HG02973 (cell line): ENCODE measurements around the gene RAVER1.
"Not testable (repeated sequence)": the region's sequence is repeated elsewhere in the genome, so short reads cannot be mapped to it uniquely, and the experiment has no call there.

Experiments used
- ATAC-seq: cut with Tn5 transposase; IDR thresholded peaks from one replicate; pipeline ENCODE4 v1.9.1; 2021; ENCODE audit warnings: moderate library complexity; ENCODE audit not compliant: unreplicated experiment

RAVER1 gene

DNA sequence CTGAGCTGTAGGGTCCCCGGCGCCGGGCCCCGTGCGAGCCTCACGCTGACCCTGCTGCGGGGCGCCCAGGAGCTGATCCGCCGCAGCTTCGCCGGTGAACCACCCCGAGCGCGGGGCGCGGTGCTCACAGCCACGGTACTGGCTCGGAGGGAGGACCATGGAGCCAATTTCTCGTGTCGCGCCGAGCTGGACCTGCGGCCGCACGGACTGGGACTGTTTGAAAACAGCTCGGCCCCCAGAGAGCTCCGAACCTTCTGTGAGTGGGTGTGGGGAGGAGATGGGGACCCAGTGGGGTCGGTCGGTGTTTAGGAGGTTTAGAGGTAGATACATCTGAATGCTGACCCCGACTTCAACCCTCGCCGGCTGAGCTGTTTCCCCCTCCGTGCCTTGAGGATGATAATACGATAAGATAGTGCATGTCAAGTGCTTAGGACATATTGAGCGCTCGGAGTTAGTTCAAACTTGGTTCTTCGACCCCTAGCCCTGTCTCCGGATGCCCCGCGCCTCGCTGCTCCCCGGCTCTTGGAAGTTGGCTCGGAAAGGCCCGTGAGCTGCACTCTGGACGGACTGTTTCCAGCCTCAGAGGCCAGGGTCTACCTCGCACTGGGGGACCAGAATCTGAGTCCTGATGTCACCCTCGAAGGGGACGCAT lies 41.6 kb downstream of the RAVER1 start:
- ATAC-seq, result no peak

DNA sequence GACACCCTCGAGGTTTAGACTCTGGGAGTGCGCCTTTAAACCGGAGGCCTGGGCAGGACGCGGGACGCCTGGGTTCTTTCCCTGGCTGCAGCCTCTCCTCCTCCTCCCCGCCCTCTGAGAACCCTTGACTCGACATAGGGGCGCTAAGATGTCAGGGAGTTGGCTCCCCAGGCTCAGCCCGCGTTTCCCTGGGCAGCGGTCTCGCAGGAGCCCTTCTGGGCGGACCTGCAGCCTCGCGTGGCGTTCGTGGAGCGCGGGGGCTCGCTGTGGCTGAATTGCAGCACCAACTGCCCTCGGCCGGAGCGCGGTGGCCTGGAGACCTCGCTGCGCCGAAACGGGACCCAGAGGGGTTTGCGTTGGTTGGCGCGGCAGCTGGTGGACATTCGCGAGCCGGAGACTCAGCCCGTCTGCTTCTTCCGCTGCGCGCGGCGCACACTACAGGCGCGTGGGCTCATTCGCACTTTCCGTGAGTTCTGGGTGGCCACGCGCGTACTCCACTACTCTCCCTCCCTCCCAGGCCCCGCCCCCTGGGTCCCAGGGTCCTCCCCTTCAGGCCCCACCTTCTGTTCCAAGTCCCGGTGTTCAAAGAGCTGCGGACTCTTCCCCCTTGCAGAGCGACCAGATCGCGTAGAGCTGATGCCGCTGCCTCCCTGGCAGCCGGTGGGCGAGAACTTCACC lies 42.3 kb downstream of the RAVER1 start:
- ATAC-seq, result no peak

DNA sequence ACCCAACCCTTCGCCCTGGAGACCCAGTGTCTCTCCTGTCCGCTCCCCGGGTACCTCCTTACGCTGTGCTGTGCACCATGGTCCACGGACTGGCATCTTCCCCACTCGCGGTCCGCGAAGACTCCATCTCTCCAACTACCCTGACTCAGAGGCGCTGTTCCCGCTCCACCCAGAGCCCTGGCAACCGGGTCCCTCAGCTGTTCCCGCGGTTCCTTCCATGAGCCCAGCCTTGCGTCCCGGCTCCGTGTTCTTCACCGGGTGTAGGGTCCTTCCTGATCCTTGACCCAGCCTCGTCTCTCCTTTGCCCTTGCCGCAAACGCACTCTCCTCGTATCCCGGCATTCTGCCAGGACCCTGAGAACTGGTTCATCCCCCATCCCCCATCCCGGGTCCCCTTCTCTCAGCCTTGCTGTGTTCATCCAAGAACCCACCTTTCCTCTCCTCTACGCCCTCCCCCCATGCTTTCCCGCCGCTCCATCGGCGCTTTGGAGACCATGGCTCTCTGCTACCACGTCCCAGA lies 42.9 kb downstream of the RAVER1 start:
- no peak for ATAC-seq

DNA sequence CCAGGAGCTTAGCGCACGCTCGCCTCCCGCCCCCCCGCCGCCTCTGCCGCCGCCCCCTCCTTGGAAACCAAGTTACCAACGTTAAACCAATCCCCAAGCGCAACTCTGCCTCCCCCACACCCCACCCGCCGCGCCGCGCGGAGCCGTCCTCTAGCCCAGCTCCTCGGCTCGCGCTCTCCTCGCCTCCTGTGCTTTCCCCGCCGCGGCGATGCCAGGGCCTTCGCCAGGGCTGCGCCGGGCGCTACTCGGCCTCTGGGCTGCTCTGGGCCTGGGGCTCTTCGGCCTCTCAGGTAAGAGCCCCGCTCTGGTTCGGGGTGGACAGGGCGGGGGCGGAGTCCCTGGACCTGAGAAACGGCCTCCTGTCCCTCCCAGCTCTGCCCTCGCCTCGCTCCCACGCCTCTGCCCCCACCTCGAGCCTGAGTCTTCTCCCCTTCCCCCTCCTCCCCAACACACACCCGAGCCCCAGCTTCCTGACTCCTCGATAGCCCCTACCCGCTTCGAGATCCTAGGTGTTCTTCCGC lies 43.4 kb downstream of the RAVER1 start, which contains the start of gene ICAM5:
TSS of gene ICAM5 (plus strand) at position 117 of the 521 bp plus-strand sequence. CDS start at position 209, 92 bp downstream.
- no peak for ATAC-seq

DNA sequence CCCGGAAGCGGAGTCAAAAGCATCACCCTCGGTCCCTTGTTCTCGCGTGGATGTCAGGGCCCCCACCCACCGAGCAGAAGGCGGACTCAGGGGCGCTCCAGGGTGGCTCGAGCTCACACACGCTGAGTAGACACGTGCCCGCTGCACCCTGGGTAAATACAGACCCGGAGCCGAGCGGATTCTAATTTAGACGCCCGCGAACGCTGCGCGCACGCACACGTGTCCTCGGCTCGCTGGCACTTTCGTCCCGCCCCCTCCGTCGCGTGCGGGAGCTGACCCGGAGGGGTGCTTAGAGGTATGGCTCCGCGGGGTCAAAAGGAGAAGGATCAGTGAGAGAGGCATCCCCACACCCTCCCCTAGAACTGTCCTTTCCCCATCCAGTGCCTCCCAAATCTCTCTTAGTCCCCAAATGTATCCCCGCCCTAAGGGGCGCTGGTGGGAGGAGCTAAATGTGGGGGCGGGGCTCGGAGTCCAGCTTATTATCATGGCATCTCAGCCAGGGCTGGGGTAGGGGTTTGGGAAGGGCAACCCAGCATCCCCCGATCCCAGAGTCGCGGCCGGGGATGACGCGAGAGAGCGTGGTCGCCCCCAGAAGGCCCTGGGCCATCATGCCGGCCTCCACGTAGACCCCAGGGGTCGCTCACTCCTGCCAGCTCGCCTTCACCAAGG lies 44.0 kb downstream of the RAVER1 start:
- no peak for ATAC-seq

DNA sequence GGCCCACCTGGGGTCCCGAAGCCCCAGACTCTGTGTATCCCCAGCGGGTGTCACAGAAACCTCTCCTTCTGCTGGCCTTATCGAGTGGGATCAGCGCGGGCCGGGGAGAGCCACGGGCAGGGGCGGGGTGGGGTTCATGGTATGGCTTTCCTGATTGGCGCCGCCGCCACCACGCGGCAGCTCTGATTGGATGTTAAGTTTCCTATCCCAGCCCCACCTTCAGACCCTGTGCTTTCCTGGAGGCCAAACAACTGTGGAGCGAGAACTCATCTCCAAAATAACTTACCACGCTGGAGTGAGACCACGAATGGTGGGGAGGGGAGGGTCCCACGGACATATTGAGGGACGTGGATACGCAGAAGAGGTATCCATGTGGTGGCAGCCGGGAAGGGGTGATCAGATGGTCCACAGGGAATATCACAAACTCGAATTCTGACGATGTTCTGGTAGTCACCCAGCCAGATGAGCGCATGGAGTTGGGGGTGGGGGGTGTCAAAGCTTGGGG lies 44.6 kb downstream of the RAVER1 start:
- ATAC-seq, result no peak

DNA sequence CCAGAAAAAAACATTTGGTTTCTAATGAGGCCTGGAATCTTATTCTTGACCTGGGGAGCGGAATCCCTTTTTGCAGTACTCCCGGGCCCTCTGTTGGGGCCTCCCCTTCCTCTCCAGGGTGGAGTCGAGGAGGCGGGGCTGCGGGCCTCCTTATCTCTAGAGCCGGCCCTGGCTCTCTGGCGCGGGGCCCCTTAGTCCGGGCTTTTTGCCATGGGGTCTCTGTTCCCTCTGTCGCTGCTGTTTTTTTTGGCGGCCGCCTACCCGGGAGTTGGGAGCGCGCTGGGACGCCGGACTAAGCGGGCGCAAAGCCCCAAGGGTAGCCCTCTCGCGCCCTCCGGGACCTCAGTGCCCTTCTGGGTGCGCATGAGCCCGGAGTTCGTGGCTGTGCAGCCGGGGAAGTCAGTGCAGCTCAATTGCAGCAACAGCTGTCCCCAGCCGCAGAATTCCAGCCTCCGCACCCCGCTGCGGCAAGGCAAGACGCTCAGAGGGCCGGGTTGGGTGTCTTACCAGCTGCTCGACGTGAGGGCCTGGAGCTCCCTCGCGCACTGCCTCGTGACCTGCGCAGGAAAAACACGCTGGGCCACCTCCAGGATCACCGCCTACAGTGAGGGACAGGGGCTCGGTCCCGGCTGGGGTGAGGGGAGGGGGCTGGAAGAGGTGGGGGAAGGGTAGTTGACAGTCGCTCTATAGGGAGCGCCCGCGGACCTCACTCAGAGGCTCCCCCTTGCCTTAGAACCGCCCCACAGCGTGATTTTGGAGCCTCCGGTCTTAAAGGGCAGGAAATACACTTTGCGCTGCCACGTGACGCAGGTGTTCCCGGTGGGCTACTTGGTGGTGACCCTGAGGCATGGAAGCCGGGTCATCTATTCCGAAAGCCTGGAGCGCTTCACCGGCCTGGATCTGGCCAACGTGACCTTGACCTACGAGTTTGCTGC lies 46.3 kb downstream of the RAVER1 start, which contains the start of gene ICAM4:
TSS of gene ICAM4 (plus strand) at position 153 of the 935 bp plus-strand sequence. CDS start at position 211, 58 bp downstream.
- ATAC-seq, result no peak

DNA sequence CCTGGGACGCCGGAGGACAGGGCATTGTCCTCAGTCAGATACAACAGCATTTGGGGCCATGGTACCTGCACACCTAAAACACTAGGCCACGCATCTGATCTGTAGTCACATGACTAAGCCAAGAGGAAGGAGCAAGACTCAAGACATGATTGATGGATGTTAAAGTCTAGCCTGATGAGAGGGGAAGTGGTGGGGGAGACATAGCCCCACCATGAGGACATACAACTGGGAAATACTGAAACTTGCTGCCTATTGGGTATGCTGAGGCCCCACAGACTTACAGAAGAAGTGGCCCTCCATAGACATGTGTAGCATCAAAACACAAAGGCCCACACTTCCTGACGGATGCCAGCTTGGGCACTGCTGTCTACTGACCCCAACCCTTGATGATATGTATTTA lies 47.9 kb downstream of the RAVER1 start:
- ATAC-seq, result no peak

DNA sequence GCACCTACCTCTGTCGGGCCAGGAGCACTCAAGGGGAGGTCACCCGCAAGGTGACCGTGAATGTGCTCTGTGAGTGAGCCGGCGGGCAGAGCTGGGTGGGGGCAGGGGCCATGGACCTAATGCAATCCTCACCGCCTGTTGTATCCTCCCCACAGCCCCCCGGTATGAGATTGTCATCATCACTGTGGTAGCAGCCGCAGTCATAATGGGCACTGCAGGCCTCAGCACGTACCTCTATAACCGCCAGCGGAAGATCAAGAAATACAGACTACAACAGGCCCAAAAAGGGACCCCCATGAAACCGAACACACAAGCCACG lies 48.4 kb downstream of the RAVER1 start:
- ATAC-seq, result no peak

DNA sequence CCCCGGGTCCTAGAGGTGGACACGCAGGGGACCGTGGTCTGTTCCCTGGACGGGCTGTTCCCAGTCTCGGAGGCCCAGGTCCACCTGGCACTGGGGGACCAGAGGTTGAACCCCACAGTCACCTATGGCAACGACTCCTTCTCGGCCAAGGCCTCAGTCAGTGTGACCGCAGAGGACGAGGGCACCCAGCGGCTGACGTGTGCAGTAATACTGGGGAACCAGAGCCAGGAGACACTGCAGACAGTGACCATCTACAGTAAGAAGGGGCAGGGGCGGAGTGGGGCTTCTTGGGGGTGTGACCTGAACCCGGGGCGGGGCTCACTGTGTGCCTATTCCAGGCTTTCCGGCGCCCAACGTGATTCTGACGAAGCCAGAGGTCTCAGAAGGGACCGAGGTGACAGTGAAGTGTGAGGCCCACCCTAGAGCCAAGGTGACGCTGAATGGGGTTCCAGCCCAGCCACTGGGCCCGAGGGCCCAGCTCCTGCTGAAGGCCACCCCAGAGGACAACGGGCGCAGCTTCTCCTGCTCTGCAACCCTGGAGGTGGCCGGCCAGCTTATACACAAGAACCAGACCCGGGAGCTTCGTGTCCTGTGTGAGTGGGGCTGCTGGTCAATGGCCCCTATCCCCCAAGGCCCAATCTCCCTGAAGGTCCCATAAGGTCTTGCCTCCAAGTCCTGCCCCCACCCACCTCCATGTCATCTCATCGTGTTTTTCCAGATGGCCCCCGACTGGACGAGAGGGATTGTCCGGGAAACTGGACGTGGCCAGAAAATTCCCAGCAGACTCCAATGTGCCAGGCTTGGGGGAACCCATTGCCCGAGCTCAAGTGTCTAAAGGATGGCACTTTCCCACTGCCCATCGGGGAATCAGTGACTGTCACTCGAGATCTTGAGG lies 49.0 kb downstream of the RAVER1 start:
- no peak for ATAC-seq

DNA sequence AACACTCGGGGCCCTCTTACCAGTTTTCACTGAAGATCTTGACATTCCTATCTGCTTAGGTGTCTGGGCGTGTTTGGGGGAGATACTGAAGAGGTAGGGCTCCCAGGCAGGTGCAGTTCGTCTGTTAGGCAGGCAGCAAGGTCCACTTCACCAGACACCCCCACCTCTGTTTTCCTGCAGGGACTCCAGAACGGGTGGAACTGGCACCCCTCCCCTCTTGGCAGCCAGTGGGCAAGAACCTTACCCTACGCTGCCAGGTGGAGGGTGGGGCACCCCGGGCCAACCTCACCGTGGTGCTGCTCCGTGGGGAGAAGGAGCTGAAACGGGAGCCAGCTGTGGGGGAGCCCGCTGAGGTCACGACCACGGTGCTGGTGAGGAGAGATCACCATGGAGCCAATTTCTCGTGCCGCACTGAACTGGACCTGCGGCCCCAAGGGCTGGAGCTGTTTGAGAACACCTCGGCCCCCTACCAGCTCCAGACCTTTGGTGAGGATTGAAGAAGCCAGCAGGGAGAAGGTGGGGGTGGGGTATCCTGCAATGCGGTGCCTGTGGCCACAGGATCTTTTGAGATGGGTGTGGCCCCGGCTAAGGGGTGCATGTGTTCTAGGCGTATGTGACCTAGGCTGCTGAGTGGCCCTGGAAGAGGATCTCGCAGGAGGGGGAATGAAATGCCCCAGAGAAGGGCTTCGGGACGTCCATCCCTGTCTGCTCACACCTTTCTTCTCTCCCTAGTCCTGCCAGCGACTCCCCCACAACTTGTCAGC lies 49.8 kb downstream of the RAVER1 start:
- no peak for ATAC-seq

DNA sequence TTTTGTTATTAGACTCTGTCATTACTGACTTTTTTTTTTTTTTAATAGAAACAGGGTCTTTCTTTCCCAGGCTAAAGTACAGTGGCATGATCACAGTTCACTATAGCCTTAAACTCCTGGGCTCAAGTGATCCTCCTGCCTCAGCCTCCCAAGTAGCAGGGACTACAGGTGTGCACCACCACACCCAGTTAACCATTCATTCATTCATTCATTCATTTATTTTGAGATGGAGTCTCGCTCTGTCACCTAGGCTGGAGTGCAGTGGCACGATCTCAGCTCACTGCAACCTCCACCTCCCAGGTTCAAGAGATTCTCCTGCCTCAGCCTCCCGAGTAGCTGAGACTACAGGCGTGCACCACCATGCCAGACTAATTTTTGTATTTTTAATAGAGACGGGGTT lies 51.3 kb downstream of the RAVER1 start:
- not testable (repeated sequence) for ATAC-seq

DNA sequence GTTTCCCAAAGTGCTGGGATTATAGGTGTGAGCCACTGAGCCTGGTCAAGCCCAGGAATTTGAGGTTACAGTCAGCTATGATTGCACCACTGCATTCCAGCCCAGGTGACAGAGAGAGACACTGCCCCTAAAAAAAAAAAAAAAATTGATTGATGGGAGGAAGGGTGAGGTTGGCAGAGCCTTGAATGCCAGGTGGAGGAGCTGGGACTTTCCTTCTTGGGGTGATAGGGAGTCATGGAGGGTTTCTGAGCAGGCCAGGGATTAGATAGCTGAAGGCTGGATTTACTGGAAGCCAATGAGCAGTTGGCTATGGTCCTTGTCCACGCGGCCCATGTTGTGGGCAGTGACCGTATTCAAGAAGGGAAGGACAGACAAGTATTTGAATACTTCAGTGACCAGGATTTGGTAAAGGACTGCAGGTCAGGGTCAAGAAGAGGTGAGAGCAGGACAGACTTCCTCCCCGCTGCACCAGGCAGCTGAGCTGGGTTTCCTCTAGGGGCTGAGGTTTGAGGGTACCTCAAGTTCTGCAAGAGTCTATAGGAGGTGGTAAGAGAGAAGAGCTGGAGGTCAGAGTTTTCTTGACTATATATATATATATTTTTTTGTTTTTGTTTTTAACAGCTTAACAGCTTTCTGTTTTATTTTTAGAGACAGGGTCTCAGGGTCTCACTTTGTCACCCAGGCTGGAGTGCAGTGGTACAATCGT lies 53.4 kb downstream of the RAVER1 start:
- no peak for ATAC-seq

DNA sequence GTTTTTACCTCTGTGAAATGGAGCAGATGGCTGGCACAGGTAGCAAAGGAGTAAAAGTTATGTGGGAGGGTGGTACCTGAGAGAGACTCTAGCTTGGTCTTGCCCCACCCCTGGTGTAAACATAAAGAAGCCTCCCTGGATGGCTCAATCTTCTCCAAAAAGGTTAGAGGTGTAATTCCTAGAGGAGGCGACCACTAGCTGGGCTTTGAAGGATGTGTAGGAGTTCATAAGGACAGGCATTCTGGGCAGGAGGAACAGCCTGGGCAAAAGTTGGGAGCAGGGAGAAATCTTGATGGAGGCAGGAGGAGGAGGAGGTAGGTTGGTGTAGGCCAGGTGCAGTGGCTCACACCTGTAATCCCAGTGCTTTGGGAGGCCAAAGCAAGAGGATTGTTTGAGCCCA lies 54.4 kb downstream of the RAVER1 start:
- no peak for ATAC-seq

DNA sequence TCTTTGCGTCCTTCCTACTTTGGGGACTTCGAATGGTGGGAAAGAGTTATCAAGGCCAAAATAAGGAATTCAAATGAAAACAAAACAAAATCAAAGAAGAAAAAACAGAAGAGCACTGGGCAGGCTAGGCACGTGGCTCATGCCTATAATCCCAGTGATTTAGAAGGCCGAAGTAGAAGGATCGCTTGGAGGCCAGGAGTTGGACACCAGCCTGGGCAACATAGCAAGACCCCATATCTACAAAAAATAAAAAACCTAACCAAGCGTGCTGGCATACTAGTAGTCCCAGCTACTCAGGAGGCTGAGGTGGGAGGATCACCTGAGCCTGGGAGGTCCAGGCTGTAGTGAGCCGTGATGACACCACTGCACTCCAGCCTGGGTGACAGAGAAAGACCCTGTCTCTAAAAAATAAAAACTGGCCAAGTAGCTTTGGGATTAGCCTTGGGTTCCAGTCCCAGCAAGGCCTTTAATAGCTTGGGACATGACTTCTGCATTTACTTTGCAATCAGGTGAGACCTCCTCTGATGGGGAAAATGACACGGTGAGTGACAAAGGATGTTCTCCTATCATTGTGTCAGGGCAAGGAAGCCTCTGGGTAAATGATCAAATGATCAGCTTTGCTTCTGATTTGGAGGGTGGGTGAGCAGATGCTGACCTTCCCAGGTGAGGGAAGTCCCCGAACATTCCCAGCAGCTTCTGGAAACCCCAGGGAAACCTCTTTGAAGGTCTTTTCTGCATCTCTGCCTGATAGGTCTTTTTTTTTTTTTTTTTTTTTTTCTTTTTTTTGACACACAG lies 55.3 kb downstream of the RAVER1 start:
- ATAC-seq, result no peak

DNA sequence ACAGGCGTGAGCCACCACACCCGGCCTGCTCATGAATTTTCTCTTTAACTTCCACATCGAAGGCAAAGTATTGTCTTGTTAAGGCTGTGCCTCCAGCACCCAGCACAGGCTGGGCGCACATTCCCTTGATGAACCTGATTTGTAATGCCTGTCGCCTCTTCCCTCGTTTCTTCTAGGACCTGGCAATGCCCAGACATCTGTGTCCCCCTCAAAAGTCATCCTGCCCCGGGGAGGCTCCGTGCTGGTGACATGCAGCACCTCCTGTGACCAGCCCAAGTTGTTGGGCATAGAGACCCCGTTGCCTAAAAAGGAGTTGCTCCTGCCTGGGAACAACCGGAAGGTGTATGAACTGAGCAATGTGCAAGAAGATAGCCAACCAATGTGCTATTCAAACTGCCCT lies 58.7 kb downstream of the RAVER1 start:
- ATAC-seq, result no peak

DNA sequence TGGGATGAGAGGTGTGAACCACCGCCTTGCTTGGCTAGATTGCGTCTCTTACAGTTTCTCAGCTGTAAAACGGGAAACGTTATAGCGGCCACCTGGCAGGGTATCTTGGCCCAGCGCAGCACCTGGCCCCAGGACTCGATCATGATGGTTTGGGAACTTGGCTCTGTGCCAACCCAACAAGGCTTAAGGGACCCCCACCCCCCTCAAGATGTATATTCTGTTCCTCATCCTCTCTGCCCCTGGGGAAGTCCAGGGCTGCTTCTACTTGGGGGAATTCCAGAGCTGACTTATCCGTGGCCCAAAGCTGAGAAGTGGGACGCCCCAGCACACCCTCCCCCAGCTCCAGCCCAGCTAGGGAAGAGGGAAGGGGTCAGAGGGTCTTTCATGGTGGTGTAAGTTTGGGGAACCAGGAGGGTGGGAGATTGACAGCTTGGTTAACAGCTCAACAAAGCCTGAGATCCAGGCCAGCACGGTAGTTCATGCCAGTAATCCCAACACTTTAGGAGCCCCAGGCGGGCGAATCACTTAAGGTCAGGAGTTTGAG lies 61.7 kb downstream of the RAVER1 start:
- peak; percentile 39 for ATAC-seq
